GM18526 (cell line): ENCODE data around the gene RUNX1.

ENCODE experiments used
- POLR2A ChIP-seq: IDR thresholded peaks from 3 replicates; pipeline ENCODE4 v1.6.1; 2011; ENCODE audit not compliant: insufficient read length; ENCODE audit errors: extremely low read depth

The RUNX1 gene

DNA sequence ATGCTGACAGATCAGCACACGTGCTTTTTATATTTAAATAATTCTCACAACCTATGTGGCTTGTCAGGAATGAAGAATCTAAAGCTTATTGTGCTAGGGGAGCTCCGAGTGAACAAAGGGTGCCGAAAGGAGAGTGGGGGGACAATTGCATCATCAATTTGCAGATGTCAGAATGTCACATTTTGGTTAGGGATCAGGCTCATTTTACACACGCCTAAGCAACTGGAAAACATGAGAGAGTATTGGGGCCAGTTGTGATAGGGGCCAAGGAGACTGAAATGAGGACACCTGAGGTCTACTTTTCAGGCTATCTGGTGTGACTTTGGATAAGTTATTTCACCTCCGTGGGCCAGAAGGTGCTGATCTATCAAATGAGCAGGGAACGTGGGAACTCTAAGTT lies 31.8 kb downstream of the RUNX1 start:
- TF ChIP-seq POLR2A: no peak

DNA sequence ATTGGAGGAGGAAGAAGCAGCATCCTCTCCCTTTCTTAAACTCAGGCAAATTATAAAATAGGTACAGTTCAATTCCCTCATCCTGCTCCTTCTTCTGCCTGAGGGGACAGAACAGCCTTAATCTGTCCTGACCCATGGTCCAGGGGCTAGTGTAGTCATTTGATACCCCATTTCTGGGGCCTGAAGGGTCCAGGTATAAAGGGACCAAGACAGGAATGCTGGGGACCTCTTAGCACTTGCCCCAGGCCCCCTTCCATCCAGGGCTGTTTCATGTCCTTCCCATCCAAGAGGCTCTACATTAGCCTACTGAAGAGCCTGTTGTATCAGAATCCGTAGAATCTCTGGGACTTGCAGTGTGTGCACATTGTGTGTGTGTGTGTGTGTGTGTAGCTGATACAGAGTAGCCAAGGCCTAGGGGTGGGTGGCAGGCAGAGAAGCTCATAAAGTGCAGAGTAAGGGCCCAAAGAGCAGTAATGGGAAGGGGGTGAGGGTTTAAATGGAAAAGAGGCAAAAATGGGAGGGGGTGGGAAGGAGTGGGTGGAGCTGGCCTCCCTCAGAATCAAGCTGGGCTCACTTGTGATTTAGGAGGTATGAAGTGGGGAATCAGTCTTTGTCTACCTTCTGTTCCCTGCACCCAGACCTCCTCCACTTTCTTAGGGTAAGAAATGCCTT lies 32.4 kb downstream of the RUNX1 start:
- no peak for TF ChIP-seq POLR2A

DNA sequence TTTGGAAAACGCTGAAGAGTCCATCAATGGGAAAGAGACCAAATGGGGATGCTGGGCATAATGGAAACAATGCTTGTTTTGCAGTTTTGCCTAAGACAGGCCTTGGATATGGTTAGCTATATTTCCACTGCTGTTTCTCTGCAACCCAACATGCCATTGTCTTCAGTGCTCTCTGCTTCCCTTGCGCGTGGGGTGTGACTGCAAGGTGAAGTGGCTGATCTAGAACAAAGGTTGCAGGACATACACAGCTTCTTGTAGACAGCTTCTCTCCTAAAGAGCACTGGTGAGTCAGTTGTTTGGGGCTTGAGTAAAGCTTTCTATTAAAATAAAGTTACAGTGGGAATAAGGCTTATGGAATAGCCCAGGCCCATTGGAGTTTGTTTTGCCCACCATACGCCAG lies 33.0 kb downstream of the RUNX1 start:
- TF ChIP-seq POLR2A: no peak

DNA sequence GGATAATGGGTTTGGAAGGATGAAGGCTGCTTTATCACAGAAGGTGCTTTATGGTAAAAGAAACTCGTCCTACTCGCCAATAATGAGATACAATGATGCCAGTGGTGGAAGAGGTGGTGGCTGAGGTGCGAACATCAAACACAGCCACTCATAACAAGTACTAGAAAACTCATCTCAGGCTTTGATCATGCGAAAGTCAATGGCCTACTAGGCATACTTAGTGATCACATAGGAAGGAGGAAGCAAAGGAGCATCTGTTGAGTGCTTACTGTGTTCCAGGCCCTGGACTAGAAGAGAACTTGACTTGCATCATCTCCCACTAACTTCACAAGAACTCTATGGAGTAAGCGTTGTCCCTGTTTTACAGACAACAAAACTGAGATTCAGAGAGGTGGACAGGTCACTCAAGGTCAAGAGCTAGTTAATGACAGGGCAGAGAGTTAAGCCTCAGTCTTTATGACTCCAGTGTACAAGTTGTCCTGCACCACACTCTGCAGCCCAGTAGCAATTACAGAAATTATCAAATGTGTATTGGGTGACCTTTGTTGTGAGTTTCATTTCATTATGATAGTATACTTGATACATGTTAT lies 33.6 kb downstream of the RUNX1 start:
- no peak for TF ChIP-seq POLR2A

DNA sequence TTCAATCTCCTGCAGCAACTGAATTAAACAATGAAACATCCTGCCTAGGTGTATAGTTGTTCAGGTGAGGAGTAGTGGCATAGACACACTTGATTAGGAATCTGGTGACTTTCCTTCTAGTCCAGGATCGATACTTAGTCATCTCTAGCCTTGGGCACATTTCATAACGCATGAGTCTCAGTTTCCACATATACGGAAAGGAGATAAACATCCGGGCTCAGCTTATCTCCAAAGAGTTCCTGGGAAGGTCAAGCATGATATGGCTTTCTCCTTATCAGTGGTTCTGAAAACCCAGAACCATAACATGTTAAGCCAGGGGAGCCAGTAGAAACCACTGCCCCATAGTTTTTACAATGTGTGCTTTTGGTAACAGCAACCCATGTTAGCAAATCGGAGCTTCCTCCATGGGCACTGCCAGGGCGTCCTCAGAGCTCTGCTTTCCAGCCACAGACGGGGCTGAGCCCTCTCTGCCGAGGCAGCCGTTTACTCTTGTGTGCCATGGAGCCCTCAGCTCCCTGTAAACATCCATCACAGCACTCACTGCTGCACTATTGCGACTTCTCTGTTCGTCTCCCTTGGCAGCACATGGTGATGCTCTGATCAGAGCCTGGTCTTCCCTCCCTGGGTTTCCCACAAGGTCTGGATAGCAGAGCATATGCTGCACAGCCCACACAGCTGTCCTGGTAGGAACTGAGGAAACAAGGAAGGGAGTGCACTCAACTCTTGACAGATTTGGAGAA lies 34.6 kb downstream of the RUNX1 start:
- no peak for TF ChIP-seq POLR2A

DNA sequence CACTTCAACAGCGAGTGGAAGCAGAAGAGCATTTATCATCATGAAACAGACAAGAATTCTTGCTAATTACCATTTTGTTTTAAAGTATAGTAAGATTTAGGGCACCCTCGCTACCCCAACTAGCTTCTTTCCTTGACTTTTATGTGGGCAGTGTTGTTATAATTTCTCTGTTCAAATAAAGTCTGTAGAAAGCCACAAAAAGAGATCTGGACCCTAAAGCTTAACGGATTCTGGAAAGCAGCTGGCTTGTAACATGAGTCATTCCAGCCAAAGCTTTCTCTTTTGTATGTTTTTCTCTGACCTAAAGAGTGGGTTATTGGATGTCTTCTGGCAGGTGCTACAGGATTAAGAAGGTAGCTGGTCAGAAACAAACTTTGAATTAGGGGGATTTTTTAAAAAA lies 37.4 kb downstream of the RUNX1 start:
- TF ChIP-seq POLR2A: no peak

DNA sequence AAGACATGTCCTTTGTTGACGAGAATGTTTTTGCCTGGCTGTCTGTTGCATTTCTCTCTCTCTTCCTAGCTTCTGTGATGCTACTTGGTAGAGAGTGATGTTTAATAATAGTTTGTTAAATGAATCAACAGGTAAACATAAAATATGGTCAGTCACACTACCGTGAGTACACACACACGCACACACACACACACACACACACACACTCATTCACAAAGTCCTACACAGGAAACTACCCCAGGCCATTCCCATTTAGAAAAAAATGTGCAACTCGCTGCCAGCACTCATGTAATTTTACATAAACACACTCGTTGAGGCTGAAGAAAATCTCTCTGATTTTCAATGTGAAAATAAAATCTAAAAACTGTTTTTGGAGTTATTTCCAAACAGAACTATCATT lies 38.7 kb downstream of the RUNX1 start:
- no peak for TF ChIP-seq POLR2A

DNA sequence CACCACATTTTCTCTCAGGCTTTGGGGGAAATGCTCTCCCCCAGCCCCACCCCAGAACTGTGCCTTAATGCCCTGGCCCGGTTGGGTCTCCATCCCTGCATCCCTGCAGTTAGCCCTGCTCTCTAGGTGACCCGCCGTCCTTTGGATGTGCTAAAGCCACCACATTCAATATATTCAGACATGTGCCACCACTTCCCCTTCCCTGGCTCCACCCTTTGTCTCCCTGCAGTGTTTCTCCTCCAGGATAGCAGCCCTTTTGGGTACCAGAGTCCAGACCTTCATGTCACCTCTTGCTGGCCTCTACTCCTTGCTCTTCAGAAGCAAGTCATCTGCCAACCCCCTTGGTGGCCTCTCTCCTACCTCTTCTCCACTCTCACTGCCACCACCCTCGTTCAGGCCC lies 41.8 kb downstream of the RUNX1 start:
- TF ChIP-seq POLR2A: no peak

DNA sequence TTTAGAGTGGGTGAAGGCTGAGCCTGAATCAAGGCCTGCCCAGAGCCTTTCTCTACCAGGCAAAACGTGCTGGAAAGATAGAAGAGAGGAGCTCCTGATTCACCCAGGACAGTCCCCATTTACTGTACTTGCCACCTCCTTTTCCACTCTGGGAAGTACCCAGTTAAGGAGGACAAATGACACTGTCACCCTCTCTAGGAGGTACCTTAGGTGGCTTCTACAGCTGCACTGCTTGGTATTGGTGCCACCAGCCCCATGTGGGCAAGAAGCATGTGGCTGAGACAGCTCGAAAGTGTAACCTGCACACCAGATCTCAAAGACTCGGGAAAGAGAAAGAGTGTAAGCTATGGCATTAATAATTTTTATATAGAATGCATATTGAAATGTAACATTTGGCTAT lies 42.3 kb downstream of the RUNX1 start:
- TF ChIP-seq POLR2A: no peak

DNA sequence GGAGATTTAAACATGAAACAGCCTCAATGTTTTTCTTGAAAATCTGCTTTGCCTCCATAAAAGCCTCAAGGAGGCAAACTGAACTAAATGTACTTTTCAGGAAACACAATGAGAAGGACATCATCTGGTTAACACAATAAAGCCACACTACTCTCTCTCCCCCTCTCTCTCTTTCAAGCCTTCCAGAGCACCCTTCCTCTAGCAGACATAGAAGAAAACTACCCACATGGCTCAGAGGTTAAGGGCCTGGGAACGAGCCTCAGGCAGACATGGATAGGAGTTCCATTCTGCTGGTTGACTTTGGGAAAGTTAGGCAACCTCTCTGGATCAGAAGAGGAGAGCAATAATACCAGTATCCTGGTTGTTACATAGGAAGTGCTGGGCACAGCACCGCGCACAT lies 42.9 kb downstream of the RUNX1 start:
- TF ChIP-seq POLR2A: no peak

DNA sequence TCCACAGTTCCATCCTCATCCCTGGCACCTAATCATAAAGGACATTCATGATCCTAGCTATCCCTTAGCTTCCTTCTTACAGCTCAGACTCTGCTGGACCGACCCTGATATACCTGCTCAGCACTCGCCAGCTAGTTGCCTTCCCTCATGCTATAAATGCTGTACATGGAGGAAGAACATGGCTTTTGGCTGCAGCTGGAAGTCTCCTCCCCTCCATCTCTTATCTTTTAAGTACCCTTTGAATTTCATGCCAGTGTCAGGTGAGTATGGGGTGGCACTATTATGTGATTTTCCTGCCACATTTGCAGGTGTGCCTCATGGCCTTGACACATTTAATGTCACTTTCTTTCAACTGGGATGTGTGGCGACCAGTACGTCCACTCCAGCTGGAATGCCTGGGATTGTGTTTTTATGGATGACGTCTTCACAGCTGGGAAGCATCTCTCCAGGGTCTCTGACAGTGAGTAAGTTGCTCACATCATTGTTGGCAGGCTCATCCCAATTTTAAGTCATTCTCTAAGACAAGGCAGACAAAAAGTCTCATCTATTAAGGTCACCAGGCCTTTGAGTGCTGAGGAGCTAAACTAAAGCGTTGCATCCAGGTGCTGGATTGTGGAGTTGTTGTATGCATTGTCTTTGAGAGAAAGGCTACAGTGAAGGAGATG lies 43.4 kb downstream of the RUNX1 start:
- TF ChIP-seq POLR2A: no peak

DNA sequence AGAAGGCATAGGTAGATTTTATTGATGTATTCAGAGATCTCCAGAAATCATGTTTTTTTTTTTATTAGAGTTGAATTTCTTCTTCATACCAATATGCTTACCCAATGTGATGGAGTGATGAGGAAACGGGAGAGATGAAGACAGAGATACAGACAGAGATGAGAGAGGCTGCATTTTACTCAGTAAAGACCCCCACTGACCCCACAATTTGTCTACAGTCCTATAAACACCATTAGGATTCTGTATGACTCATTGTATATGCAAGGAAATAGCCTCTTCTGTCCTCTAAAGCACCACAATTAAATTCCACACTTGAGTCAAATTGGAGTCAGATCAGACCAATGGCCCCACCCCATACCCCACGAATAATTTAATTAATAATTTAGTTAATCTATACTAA lies 44.0 kb downstream of the RUNX1 start:
- TF ChIP-seq POLR2A: no peak

DNA sequence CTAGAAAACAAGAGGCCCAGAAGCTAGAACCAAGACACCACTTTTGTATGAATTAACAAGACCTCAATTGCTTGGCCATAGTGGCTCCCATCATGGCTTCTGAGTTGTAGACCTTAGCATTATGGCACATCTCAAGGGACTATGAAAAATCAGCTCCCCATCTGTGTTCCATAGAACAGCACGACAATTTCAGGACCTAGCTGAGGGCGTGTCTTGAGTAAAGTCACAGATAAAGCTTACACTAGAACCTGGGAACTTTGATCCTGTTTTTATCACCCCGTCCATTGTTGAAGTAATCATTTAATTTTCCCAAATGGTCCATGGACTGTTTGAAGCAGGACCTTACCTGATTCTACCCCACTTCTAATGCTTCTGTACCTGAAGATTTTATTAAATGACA lies 44.8 kb downstream of the RUNX1 start:
- TF ChIP-seq POLR2A: no peak

DNA sequence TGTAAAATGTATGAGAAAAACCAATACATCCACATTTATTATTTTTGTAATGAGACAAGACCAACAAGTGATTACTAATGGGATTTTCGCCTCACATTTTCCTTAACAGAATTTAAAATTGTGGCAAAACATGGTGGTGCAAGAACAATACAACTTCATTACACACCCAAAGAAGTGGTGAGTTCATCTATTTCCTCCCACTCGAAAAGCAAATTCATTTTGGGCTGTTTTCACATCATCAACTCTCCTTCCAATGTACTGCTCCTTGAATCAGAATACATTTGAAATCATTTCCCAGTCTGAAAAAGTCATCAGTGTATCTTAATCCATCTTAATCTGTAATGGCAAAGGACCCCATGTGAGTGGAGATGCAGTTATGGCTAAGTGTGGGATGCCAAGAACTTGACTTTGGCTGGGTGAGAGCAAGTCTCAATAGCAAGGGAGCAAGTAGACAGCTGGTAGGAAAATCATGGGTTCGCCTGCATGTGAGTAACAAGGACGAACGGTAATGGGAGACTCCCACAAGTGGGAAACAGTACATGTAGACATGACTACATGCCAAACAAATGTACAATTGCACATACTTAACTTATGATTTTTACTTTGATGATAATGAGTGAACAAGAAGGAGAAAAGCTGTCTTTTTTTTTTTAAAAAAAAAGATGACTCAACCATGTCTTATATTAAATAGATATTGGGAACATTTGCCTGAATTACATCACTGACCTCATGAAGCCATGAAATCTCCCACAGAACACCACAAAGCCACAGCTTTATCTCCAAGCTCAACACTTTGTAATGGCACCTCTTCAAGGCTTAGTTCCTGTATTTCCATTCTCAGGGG lies 46.0 kb downstream of the RUNX1 start:
- no peak for TF ChIP-seq POLR2A

DNA sequence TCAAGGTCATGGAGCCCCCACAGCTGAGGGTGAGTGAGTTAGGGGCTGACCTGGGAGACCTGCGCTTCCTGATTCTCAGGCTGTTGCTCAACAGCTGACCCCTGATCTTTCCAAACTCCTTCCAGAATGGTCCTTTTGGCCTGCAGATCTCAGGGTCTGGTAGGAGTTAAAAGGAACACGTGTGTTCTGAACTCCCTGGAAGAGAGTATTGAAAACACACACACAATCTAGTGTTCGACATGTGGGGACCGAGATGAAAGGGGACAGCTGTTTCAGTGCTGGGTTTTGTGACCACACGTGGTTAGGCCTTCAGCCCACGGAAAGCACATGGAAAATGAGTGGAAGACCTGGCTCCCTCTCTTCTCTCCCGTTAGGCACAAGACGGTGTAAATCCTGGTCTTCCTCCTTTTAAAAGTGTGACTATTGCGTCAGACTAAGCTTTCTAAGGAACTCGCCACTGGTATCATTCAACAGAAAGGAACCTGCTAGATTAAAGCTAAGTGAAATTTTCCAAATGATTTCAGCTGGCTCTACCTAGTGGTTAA lies 49.6 kb downstream of the RUNX1 start:
- no peak for TF ChIP-seq POLR2A
